T-helper 1 cell treated with Interleukin-12 subunit alpha and Interleukin-12 subunit beta and Interleukin-4 antibody, amounts not matched to agents 30 μg/mL and 1 μg/mL, for 36 hours (primary cell): ENCODE results near the gene ACOXL.

Experiments
- H3K27ac Mint-ChIP-seq: one replicate; pipeline ENCODE4 v1.8.0; 2021; ENCODE audit warnings: mild to moderate bottlenecking, mixed read lengths
- H3K27me3 Mint-ChIP-seq: one replicate; pipeline ENCODE4 v1.8.0; 2021; ENCODE audit warnings: low read depth, mixed read lengths
- H3K36me3 Mint-ChIP-seq: one replicate; pipeline ENCODE4 v1.8.0; 2021; ENCODE audit warnings: low read depth, mixed read lengths
- H3K4me1 Mint-ChIP-seq: one replicate; pipeline ENCODE4 v1.8.0; 2021; ENCODE audit warnings: low read depth, mixed read lengths
- H3K4me3 Mint-ChIP-seq: one replicate; pipeline ENCODE4 v1.8.0; 2021; ENCODE audit warnings: mild to moderate bottlenecking, moderate library complexity, mixed read lengths
- H3K9me3 Mint-ChIP-seq: one replicate; pipeline ENCODE4 v1.8.0; 2021; ENCODE audit warnings: mixed read lengths

The ACOXL gene

DNA sequence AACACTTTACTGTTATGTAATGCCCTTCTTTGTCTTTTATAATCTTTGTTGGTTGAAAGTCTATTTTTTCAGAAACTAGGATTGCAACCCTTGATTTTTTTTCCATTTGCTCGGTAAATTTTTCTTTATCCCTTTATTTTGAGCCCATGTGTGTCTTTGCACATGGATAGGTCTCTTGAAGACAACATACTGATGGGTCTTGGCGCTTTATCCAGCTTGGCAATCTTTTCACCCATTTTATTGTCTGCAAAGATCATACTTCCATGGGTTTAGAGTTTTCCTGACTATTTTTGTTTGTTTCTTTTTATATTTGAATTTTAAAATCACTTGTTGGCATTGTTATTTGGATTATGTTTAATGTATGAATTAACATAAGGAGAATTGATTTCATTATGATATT is 27.0 kb downstream of the ACOXL start:
- Mint-ChIP-seq H3K27ac (no peak overlapping the region), H3K4me1 (no peaks in the 10 kb centered on the region), H3K36me3 (no peaks in the 10 kb centered on the region), H3K9me3 (peaks cover 14% of the 10 kb centered on the region), H3K27me3 (peaks cover 76% of the 10 kb centered on the region), H3K4me3 (no peak overlapping the region)

- Mint-ChIP-seq H3K4me3 (no peak overlapping the region), H3K9me3 (no peaks in the 10 kb centered on the region), H3K27ac (no peak overlapping the region), H3K4me1 (no peaks in the 10 kb centered on the region), H3K27me3 (peaks cover 57% of the 10 kb centered on the region), H3K36me3 (no peaks in the 10 kb centered on the region)
These were observed 32.6 kb downstream of the ACOXL start for GRCh38 chr2:110764931-110765330.

DNA sequence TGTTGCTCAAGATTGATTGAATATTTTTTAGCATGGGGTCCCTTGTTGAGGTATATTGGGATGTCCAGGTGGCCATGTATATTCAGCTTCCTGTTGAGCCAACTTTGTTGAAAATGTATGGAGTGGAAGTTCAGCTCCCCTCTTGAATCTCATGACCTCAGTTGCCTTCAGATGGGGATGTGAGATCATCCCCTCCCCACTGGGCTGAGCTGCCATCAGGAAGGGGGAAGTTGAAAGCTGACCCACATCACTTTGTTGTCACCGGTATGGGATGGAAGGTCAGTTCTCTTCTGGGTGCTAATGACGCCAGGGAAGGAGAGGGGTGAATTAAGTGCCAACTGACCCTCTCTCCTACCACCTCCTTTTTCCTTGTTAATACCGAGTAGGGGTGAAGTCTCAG is 33.9 kb downstream of the ACOXL start:
- Mint-ChIP-seq H3K27me3 (peaks cover 54% of the 10 kb centered on the region), H3K4me1 (no peaks in the 10 kb centered on the region), H3K9me3 (no peaks in the 10 kb centered on the region), H3K27ac (no peak overlapping the region), H3K4me3 (no peak overlapping the region), H3K36me3 (no peaks in the 10 kb centered on the region)

DNA sequence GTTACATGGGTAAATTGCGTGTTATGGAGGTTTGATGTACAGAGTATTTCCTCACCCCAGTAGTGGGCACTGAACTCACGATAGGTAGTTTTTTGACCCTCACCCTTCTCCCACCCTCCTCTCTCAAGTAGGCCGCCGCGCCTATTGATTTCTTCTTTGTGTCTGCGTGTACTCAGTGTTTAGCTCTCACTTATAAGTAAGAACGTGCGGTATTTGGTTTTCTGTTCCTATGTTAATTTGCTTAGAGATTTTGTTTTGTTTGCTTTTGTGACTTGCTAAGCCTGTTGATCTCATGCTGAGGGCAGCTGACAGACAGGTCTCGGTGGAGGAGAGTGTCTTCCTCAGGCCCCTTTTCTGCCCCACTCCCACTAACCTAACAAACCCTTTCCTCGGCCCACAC is 36.2 kb downstream of the ACOXL start:
- H3K4me3 Mint-ChIP-seq = no peak overlapping the region
- H3K27me3 Mint-ChIP-seq = peaks cover 37% of the 10 kb centered on the region
- no peaks in the 10 kb centered on the region for H3K9me3 Mint-ChIP-seq
- no peak overlapping the region for H3K27ac Mint-ChIP-seq
- no peaks in the 10 kb centered on the region for H3K36me3 Mint-ChIP-seq
- H3K4me1 Mint-ChIP-seq = no peaks in the 10 kb centered on the region

- Mint-ChIP-seq H3K27ac (no peak overlapping the region), H3K4me1 (no peaks in the 10 kb centered on the region), H3K36me3 (no peaks in the 10 kb centered on the region), H3K27me3 (peaks cover 36% of the 10 kb centered on the region), H3K9me3 (no peaks in the 10 kb centered on the region), H3K4me3 (no peak overlapping the region)
These were observed 38.1 kb downstream of the ACOXL start for GRCh38 chr2:110770404-110770958.

- no peaks in the 10 kb centered on the region for H3K36me3 Mint-ChIP-seq
- H3K27me3 Mint-ChIP-seq = peaks cover 36% of the 10 kb centered on the region
- H3K4me1 Mint-ChIP-seq = no peaks in the 10 kb centered on the region
These were observed 38.6 kb downstream of the ACOXL start for GRCh38 chr2:110770959-110771431.

GRCh38 chr2:110771547-110772382 is 39.4 kb downstream of the ACOXL start:
- H3K27me3 Mint-ChIP-seq = peaks cover 40% of the 10 kb centered on the region
- H3K4me1 Mint-ChIP-seq = no peaks in the 10 kb centered on the region
- H3K36me3 Mint-ChIP-seq = no peaks in the 10 kb centered on the region
- no peak overlapping the region for H3K4me3 Mint-ChIP-seq
- H3K9me3 Mint-ChIP-seq = no peaks in the 10 kb centered on the region
- H3K27ac Mint-ChIP-seq = no peak overlapping the region

More at GRCh38 chr2:110770959-110771431, 38.6 kb downstream of the ACOXL start:
- Mint-ChIP-seq H3K27ac (no peak overlapping the region), H3K4me3 (no peak overlapping the region), H3K9me3 (no peaks in the 10 kb centered on the region)

- no peak overlapping the region for H3K4me3 Mint-ChIP-seq
- no peaks in the 10 kb centered on the region for H3K9me3 Mint-ChIP-seq
- peaks cover 40% of the 10 kb centered on the region for H3K27me3 Mint-ChIP-seq
- no peaks in the 10 kb centered on the region for H3K36me3 Mint-ChIP-seq
- H3K27ac Mint-ChIP-seq = no peak overlapping the region
- H3K4me1 Mint-ChIP-seq = no peaks in the 10 kb centered on the region
These were observed 40.0 kb downstream of the ACOXL start for GRCh38 chr2:110772383-110772755.

- H3K4me3 Mint-ChIP-seq = no peak overlapping the region
- no peaks in the 10 kb centered on the region for H3K4me1 Mint-ChIP-seq
- no peaks in the 10 kb centered on the region for H3K9me3 Mint-ChIP-seq
- H3K36me3 Mint-ChIP-seq = no peaks in the 10 kb centered on the region
- no peak overlapping the region for H3K27ac Mint-ChIP-seq
- H3K27me3 Mint-ChIP-seq = peaks cover 45% of the 10 kb centered on the region
These were observed 41.1 kb downstream of the ACOXL start for GRCh38 chr2:110773401-110773921.

DNA sequence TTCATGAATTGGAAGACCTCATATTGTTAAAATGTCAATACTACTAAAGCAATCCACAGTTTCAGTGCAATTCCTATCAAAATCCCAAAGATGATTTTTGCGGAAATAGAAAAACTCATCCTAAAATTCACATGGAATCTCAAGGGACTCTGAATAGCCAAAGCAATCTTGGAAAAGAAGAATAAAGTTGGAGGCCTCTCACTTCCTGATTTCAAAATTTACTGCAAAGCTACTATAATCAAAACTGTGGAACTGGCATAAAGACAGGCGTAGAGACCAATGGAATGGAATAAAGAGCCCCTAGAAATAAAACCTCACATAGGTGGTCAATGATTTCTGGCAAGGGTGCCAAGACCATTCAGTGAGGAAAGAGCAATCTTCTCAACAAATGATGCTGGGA is 42.3 kb downstream of the ACOXL start:
- no peaks in the 10 kb centered on the region for H3K36me3 Mint-ChIP-seq

DNA sequence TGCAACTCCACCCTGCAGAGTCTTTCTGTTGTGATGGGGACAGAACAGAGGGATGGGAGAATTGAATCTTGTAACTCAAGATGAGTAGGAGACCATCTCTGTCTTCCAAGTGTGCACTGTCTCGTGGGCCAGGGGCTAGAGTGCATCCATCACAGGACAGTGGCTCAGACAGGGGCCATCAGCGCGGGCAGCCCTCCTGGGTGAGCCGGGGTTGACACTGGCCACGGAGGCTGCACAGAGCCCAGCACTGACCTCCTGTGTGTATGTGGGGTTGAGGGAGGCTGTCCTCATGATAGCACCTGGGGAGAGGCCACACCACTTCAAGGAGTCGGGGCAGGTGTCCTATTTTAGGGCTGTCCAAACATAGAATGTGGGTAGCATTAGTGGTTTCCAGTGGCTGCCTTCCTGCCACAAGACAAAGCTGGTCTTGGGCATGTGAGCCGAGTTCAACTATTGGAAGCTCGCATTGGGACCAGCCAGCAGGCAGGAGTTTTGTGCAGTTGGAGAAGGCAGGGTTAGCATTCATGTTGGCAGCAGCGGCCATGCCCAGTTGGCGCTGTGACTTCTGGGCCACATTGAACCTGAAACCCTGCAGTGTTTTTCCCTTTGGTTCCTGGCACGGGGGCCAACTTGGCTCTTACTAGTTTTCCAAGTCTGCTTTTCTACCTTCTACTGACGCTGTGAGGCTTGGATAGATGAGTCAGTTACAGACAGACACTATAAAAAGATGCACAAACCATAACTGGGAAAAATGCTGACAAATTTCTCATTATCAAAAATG is 45.3 kb downstream of the ACOXL start:
- Mint-ChIP-seq H3K4me3 (no peak overlapping the region), H3K9me3 (no peaks in the 10 kb centered on the region), H3K27ac (no peak overlapping the region), H3K27me3 (peaks cover 69% of the 10 kb centered on the region), H3K36me3 (no peaks in the 10 kb centered on the region), H3K4me1 (peaks cover 2% of the 10 kb centered on the region)

More for the DNA sequence above, 42.3 kb downstream of the ACOXL start:
- Mint-ChIP-seq H3K27me3 (peaks cover 58% of the 10 kb centered on the region), H3K4me1 (peaks cover 2% of the 10 kb centered on the region), H3K9me3 (no peaks in the 10 kb centered on the region), H3K27ac (no peak overlapping the region), H3K4me3 (no peak overlapping the region)

DNA sequence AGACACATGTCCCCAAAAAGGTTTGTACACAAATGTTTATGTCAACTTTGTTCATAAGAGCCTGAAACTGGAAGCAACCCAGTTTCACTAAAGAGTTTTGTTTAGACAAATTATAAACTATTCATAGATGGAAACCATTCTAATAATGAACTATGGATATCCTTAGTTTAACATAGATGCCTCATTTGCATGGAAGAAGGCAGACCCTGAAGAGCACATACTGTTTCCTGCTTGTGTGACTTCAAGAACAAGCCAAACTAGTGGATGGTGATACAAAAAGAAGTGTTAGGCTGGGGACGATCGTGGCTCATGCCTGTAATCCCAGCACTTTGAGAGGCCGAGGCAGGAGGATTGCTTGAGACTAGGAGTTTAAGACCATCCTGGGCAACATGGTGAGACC is 48.1 kb downstream of the ACOXL start:
- Mint-ChIP-seq H3K4me3 (no peak overlapping the region), H3K4me1 (peaks cover 2% of the 10 kb centered on the region), H3K27ac (no peak overlapping the region), H3K36me3 (no peaks in the 10 kb centered on the region), H3K9me3 (peaks cover 1% of the 10 kb centered on the region), H3K27me3 (peaks cover 73% of the 10 kb centered on the region)

DNA sequence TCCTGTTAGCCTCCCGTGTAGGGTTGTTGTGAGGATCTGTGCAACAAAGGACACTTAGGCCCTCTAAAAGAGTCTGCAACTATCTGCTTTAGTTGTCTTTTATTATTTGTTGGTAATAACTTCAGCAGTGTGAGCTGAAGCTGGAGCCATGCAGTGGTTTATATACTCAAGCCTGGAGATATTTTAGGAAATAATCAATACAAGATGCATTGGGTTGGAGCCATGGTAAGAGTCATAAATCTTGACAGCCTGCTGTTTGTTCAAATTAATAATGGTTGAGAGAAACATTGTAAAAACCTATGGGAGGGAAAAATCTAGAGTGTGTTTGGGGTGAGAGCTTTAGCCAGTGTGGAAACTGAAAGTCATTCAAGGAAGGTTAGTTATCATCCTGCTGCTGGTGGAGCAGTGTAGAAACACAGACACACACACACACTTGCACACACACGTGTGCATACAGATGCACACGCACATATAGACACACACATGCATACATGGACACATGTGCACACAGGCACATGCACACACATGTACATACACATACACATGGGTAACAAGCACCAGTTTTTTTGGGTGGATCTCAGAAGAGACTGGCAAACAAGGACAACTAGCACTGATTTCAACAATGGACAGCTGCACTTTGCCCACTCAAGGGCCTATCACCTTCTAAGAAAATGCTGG is 51.0 kb downstream of the ACOXL start:
- Mint-ChIP-seq H3K27ac (no peak overlapping the region), H3K9me3 (peaks cover 6% of the 10 kb centered on the region), H3K4me1 (peaks cover 2% of the 10 kb centered on the region), H3K27me3 (peaks cover 77% of the 10 kb centered on the region), H3K36me3 (no peaks in the 10 kb centered on the region), H3K4me3 (no peak overlapping the region)

GRCh38 chr2:110784047-110784631 is 51.8 kb downstream of the ACOXL start:
- Mint-ChIP-seq H3K36me3 (no peaks in the 10 kb centered on the region), H3K4me3 (no peak overlapping the region), H3K27me3 (peaks cover 69% of the 10 kb centered on the region), H3K9me3 (peaks cover 6% of the 10 kb centered on the region), H3K4me1 (peaks cover 2% of the 10 kb centered on the region), H3K27ac (no peak overlapping the region)
